GM12878 (cell line): ENCODE data around the gene MYO3B.

Source experiments
- CTCF ChIP-seq, 3 experiments: IDR thresholded peaks in 2 of 3; conservative IDR thresholded peaks in 1 of 3; 2 replicates each; pipeline ENCODE4 v1.5.1; 2011; ENCODE audit warnings: low read depth in 3 of 3, low read length in 3 of 3, mild to moderate bottlenecking in 3 of 3, control low read depth in 2 of 3, moderate library complexity in 2 of 3, inconsistent platforms in 1 of 3, mixed read lengths in 1 of 3; ENCODE audit not compliant: control insufficient read depth in 2 of 3, insufficient read depth in 1 of 3; ENCODE audit errors: extremely low read depth in 1 of 3
- GATAD2B ChIP-seq: fragments of 450-650 bp; conservative IDR thresholded peaks from 2 replicates; pipeline ENCODE4 v1.6.1; 2017; ENCODE audit warnings: low read depth, mild to moderate bottlenecking, moderate library complexity
- NFIC ChIP-seq: IDR thresholded peaks from 2 replicates; pipeline ENCODE4 v1.6.1; 2012; ENCODE audit warnings: low read depth, mild to moderate bottlenecking, inconsistent platforms, low read length, moderate library complexity
- POLR2A ChIP-seq: IDR thresholded peaks from 2 replicates; pipeline ENCODE4 v1.6.1; 2011; ENCODE audit warnings: low read depth, mild to moderate bottlenecking, low read length
- SMC3 ChIP-seq: IDR thresholded peaks from 2 replicates; pipeline ENCODE4 v1.6.1; 2011; ENCODE audit warnings: low read length, improper control_type of control experiment, borderline replicate concordance
- TCF7 ChIP-seq: IDR thresholded peaks from 2 replicates; pipeline ENCODE4 v1.6.1; 2014; ENCODE audit warnings: antibody characterized with exemption, borderline replicate concordance

GRCh38 chr2:170553748-170554147 lies 375.8 kb downstream of the MYO3B start:
- TF ChIP-seq TCF7 (no peak), CTCF (IDR thresholded peaks at IDR 0.05 in 2 of 3, conservative IDR thresholded peaks at IDR 0.05 in 1 of 3; ENCODE audit: control insufficient read depth in 2 of 3, extremely low read depth in 1 of 3, insufficient read depth in 1 of 3, low read depth in 3 of 3, low read length in 3 of 3) (no peak), GATAD2B (no peak), SMC3 (no peak), NFIC (no peak), POLR2A (no peak)
